Stimulated activated CD8-positive, alpha-beta memory T cell treated with anti-CD3 and anti-CD28 coated beads, Interleukin-4, amount 100 ng/mL, for 24 hours (primary cell): ENCODE data around the gene RORB.

ENCODE experiments used
- DNase-seq: peaks from one replicate; pipeline ENCODE4 v3.0.0-alpha.2; 2020; ENCODE audit warnings: low read depth

Gene RORB

GRCh38 chr9:74598874-74599273 is 101.7 kb downstream of the RORB start:
- DNase-seq: no peak

- no peak for DNase-seq
These were observed 112.7 kb downstream of the RORB start for GRCh38 chr9:74609671-74610405.

- no peak for DNase-seq
These were observed 113.5 kb downstream of the RORB start for GRCh38 chr9:74610523-74611061.

GRCh38 chr9:74630228-74630627 is 133.1 kb downstream of the RORB start:
- DNase-seq: no peak

GRCh38 chr9:74639112-74639511 is 142.0 kb downstream of the RORB start:
- DNase-seq: no peak

GRCh38 chr9:74642376-74642775 is 145.2 kb downstream of the RORB start:
- DNase-seq: no peak

- no peak for DNase-seq
These were observed 146.3 kb downstream of the RORB start for GRCh38 chr9:74643303-74643923.

- no peak for DNase-seq
These were observed 146.9 kb downstream of the RORB start for GRCh38 chr9:74644023-74644422.

- no peak for DNase-seq
These were observed 148.0 kb downstream of the RORB start for GRCh38 chr9:74645007-74645639.

GRCh38 chr9:74653410-74654080 is 156.4 kb downstream of the RORB start:
- no peak for DNase-seq

GRCh38 chr9:74662674-74663073 is 165.5 kb downstream of the RORB start:
- no peak for DNase-seq

GRCh38 chr9:74663439-74663838 is 166.3 kb downstream of the RORB start:
- no peak for DNase-seq

GRCh38 chr9:74666625-74667316 is 169.6 kb downstream of the RORB start:
- DNase-seq: no peak

- DNase-seq: no peak
These were observed 175.1 kb downstream of the RORB start for GRCh38 chr9:74672237-74672636.

- DNase-seq: no peak
These were observed 176.9 kb downstream of the RORB start for GRCh38 chr9:74674077-74674476.

GRCh38 chr9:74681906-74682305 is 184.8 kb downstream of the RORB start:
- DNase-seq: no peak

GRCh38 chr9:74683322-74683721 is 186.2 kb downstream of the RORB start:
- no peak for DNase-seq

GRCh38 chr9:74691058-74691457 is 193.9 kb downstream of the RORB start:
- DNase-seq: no peak

- no peak for DNase-seq
These were observed 199.4 kb downstream of the RORB start for GRCh38 chr9:74696520-74696919.

GRCh38 chr9:74697535-74697934 is 200.4 kb downstream of the RORB start:
- DNase-seq: no peak

GRCh38 chr9:74711341-74711740 is 214.2 kb downstream of the RORB start:
- no peak for DNase-seq

- no peak for DNase-seq
These were observed 221.6 kb downstream of the RORB start for GRCh38 chr9:74718709-74719108.
